Gastroesophageal sphincter (tissue), 3 donors: ENCODE measurements around the gene CALML3.

ENCODE experiments used
- CTCF ChIP-seq, 4 experiments: fragments of 200-600 bp in 2 of 4; fragments of 450-650 bp in 2 of 4; sonication (generic) in 1 of 4; IDR thresholded peaks; one replicate each; pipeline ENCODE4 v1.5.1; 2017 to 2019; ENCODE audit warnings: antibody characterized with exemption in 4 of 4, mild to moderate bottlenecking in 2 of 4, moderate library complexity in 2 of 4
- POLR2A ChIP-seq, 2 donors: fragments of 450-650 bp; IDR thresholded peaks; one replicate each; pipeline ENCODE4 v1.6.1; 2017; ENCODE audit warnings: antibody characterized with exemption in 2 of 2, mild to moderate bottlenecking in 2 of 2, moderate library complexity in 1 of 2

GRCh38 chr10:5569568-5569967, 44.8 kb downstream of the CALML3 start:
- TF ChIP-seq POLR2A (IDR thresholded peaks at IDR 0.05) (no peak), CTCF (IDR thresholded peaks at IDR 0.05) (no peak)
